ENCODE results near the gene GNPAT. TPM values are rescaled to one million over a fixed set of nuclear protein-coding genes. Genes with fewer than 3 reads are reported as not detected.

Gene GNPAT
- total RNA-seq, 3 donors from 2014 or later: 31.1 to 40.8 (median 35.8) TPM

DNA sequence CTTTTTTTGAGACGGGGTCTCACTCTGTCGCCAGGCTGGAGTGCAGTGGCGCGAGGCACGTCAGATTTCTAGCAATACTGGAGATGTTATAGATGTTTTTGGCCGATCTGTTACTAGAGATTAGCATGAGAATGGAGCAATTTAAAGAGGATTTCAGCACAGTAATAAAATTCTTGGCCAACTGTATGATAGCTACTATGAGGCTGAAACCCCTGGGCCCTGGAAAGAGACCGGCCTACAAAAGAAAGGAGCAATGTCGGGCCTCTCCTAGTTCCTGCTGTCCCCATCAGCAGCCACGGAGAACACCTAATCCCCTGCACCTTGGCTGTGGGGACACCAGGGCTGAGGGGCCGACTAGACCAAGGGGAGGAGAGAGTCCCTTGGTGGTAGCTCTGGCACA is 9.5 kb upstream of the GNPAT start:
- Histone ChIP-seq H3K9me3 (no peaks in the 10 kb centered on the region), H3K27me3 (no peaks in the 10 kb centered on the region), H3K27ac (no peak overlapping the region), H3K36me3 (no peaks in the 10 kb centered on the region), H3K4me3 (no peak overlapping the region), H3K4me1 (no peaks in the 10 kb centered on the region)
- TF ChIP-seq POLR2AphosphoS5 (IDR thresholded peaks at IDR 0.05) (no peak), POLR2A (IDR thresholded peaks at IDR 0.05) (no peak)
- TF ChIP-seq, protein P1, sequence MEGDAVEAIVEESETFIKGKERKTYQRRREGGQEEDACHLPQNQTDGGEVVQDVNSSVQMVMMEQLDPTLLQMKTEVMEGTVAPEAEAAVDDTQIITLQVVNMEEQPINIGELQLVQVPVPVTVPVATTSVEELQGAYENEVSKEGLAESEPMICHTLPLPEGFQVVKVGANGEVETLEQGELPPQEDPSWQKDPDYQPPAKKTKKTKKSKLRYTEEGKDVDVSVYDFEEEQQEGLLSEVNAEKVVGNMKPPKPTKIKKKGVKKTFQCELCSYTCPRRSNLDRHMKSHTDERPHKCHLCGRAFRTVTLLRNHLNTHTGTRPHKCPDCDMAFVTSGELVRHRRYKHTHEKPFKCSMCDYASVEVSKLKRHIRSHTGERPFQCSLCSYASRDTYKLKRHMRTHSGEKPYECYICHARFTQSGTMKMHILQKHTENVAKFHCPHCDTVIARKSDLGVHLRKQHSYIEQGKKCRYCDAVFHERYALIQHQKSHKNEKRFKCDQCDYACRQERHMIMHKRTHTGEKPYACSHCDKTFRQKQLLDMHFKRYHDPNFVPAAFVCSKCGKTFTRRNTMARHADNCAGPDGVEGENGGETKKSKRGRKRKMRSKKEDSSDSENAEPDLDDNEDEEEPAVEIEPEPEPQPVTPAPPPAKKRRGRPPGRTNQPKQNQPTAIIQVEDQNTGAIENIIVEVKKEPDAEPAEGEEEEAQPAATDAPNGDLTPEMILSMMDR (IDR thresholded peaks at IDR 0.05): no peak
- no peak for DNase-seq (ENCODE audit: low spot score in 2 of 2)
- intact Hi-C loops (cut with DNase I; ENCODE audit: low total_unique reads): no loop called here

DNA sequence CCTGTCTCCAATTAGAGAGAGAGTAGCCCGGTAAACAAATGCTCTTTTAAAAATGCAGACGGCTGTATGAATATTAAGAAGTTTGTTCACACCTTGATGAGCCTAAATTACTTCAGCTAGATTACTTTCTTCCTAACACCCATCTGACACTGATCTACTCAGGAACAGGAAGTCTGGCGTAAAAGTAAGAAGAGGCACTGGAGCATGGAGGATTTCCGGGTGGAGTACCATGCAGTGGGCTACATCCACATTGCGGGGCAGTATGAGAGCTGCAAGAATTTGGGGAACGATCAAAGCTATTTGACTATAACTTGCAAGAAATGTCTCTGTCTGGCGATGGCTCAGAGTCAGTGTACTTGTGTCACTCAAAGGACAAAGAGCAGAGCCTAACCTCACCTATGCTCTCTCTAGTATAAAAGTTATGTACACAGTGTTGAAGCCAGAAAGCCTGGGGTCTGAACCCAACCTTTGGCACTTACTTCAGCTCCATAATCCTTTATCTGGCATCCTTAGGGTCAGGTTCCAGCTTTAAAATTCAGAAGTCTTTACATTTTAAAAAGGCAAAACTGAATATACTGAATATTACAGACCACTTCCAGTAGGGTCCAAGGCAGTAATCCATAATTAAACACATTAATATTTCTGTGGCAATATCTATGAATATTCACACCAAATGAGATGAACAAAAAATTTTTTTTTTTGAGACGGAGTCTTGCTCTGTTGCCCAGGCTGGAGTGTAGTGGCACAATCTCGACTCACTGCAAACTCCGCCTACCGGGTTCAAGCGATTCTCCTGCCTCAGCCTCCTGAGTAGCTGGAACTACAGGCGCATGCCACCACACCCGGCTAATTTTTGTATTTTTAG is 7.9 kb upstream of the GNPAT start:
- no peak for DNase-seq (ENCODE audit: low spot score in 2 of 2)
- Histone ChIP-seq H3K27ac (no peak overlapping the region), H3K4me1 (no peaks in the 10 kb centered on the region), H3K4me3 (no peak overlapping the region), H3K9me3 (no peaks in the 10 kb centered on the region), H3K36me3 (no peaks in the 10 kb centered on the region), H3K27me3 (no peaks in the 10 kb centered on the region)
- TF ChIP-seq POLR2AphosphoS5 (IDR thresholded peaks at IDR 0.05): no peak
- no peak for TF ChIP-seq POLR2A (IDR thresholded peaks at IDR 0.05)
- TF ChIP-seq, protein P1 (IDR thresholded peaks at IDR 0.05): no peak
- intact Hi-C loops (cut with DNase I; ENCODE audit: low total_unique reads): no loop called here

DNA sequence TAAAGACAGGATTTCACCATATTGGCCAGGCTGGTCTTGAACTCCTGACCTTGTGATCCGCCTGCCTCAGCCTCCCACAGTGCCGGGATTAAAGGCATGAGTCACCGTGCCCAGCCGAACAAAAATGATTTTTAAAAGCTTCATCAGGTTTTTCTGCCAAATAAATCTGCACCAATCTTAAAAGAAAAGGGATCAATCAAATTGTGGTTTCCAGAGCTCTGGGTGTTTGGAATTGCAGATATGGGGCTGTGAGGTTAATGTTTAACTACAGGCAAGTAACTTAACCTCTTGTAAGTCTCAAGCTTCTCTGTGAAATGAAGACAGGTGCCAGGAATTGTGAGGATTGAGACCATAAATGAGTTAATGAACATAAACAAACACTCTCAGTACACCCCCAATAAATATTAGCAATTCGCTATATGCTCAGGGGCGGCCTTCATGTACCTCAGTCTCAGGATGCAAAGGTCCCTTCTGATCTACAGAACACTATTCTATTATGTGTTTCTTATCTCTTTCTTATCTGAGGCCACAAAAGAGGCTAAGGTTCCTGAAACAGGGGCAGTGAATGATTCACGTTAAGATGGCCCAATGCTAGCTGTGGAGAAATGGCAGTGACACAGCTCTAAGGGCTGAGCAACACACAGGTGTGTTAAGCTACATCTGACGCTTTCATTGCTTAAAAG is 7.1 kb upstream of the GNPAT start:
- Histone ChIP-seq H3K27me3 (no peaks in the 10 kb centered on the region), H3K4me3 (no peak overlapping the region), H3K9me3 (no peaks in the 10 kb centered on the region), H3K4me1 (no peaks in the 10 kb centered on the region), H3K36me3 (no peaks in the 10 kb centered on the region), H3K27ac (no peak overlapping the region)
- TF ChIP-seq, protein P1 (IDR thresholded peaks at IDR 0.05): no peak
- no peak for TF ChIP-seq POLR2A (IDR thresholded peaks at IDR 0.05)
- TF ChIP-seq POLR2AphosphoS5 (IDR thresholded peaks at IDR 0.05): no peak
- intact Hi-C loops (cut with DNase I; ENCODE audit: low total_unique reads): no loop called here
- no peak for DNase-seq (ENCODE audit: low spot score in 2 of 2)

DNA sequence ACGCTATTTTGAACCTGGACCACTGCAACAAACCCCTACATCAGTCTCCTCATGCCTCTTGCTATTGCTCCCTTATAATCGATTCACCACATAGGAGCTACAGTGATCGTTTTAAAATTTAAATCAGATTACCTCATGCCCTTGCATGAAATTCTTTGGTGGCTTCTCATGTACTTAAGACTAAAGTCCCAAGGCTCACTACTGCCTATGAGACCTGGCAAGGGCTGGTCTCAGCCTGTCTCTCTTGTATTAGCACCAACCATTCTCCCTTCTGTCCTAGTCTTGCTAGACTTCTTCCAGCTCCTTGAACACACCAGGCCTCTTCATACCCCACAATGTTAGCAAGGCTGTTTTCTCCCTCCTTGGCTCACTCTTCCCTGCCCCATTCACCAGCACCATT is 6.5 kb upstream of the GNPAT start:
- Histone ChIP-seq H3K27ac (no peak overlapping the region), H3K9me3 (no peaks in the 10 kb centered on the region), H3K4me3 (no peak overlapping the region), H3K4me1 (no peaks in the 10 kb centered on the region), H3K27me3 (no peaks in the 10 kb centered on the region), H3K36me3 (no peaks in the 10 kb centered on the region)
- no peak for DNase-seq (ENCODE audit: low spot score in 2 of 2)
- intact Hi-C loops (cut with DNase I; ENCODE audit: low total_unique reads): no loop called here
- TF ChIP-seq POLR2AphosphoS5 (IDR thresholded peaks at IDR 0.05): no peak
- TF ChIP-seq, protein P1 (IDR thresholded peaks at IDR 0.05): no peak
- TF ChIP-seq POLR2A (IDR thresholded peaks at IDR 0.05): no peak

Measured in breast epithelium (tissue), 4 donors.